SK-N-SH treated with all-trans-retinoic acid at 6 μM for 48 hours (cell line): ENCODE measurements around the gene EPN1.

Source experiments
- ATAC-seq: fragments of 200-7000 bp; cut with Tn5 transposase; 3 replicates; pipeline ENCODE4 v1.9.1; 2020; ENCODE audit warnings: mild to moderate bottlenecking, moderate library complexity
- ARNTL ChIP-seq: fragments of 450-650 bp; formaldehyde crosslinking; IDR thresholded peaks from 2 replicates; pipeline ENCODE4 v1.5.0; 2020; ENCODE audit warnings: low read depth, mild to moderate bottlenecking, moderate library complexity, borderline replicate concordance
- BACH2 ChIP-seq: fragments of 250-450 bp; sonication (Bioruptor Pico); IDR thresholded peaks from 2 replicates; pipeline ENCODE4 v1.9.0; 2021; ENCODE audit warnings: mild to moderate bottlenecking, borderline replicate concordance
- CSDC2 ChIP-seq: fragments of 250-450 bp; sonication (Bioruptor Pico); IDR thresholded peaks from 2 replicates; pipeline ENCODE4 v1.5.0; 2020; ENCODE audit warnings: mild to moderate bottlenecking, moderate library complexity
- ESRRG ChIP-seq: fragments of 250-450 bp; sonication (Bioruptor Pico); IDR thresholded peaks from 2 replicates; pipeline ENCODE4 v1.6.1; 2021; ENCODE audit warnings: mild to moderate bottlenecking
- GLIS3 ChIP-seq: fragments of 250-450 bp; sonication (Bioruptor Pico); IDR thresholded peaks from 2 replicates; pipeline ENCODE4 v1.5.0; 2020; ENCODE audit warnings: mild to moderate bottlenecking, moderate library complexity
- OSR1 ChIP-seq: fragments of 250-450 bp; sonication (Bioruptor Pico); IDR thresholded peaks from 2 replicates; pipeline ENCODE4 v1.8.0; 2022; ENCODE audit warnings: moderate library complexity, mild to moderate bottlenecking, inconsistent platforms
- RARB ChIP-seq: fragments of 250-450 bp; sonication (Bioruptor Pico); IDR thresholded peaks from 2 replicates; pipeline ENCODE4 v1.8.0; 2021; ENCODE audit warnings: mild to moderate bottlenecking, moderate library complexity
- SNAI2 ChIP-seq: fragments of 250-450 bp; sonication (Bioruptor Pico); IDR thresholded peaks from 2 replicates; pipeline ENCODE4 v1.5.0; 2020; ENCODE audit warnings: mild to moderate bottlenecking, moderate library complexity
- TCF4 ChIP-seq: fragments of 250-450 bp; sonication (Bioruptor Pico); IDR thresholded peaks from 2 replicates; pipeline ENCODE4 v1.8.0; 2021; ENCODE audit warnings: mild to moderate bottlenecking, moderate library complexity, borderline replicate concordance
- TOX ChIP-seq: fragments of 250-450 bp; sonication (Bioruptor Pico); IDR thresholded peaks from 2 replicates; pipeline ENCODE4 v1.8.0; 2021; ENCODE audit warnings: mild to moderate bottlenecking, moderate library complexity, borderline replicate concordance
- ZC3H10 ChIP-seq: fragments of 250-450 bp; sonication (Bioruptor Pico); IDR thresholded peaks from 2 replicates; pipeline ENCODE4 v1.5.1; 2021; ENCODE audit warnings: mild to moderate bottlenecking, moderate library complexity
- ZFP3 ChIP-seq: fragments of 250-450 bp; sonication (Bioruptor Pico); IDR thresholded peaks from 2 replicates; pipeline ENCODE4 v1.5.0; 2020; ENCODE audit warnings: mild to moderate bottlenecking, moderate library complexity
- ZFP30 ChIP-seq: fragments of 450-650 bp; formaldehyde crosslinking; IDR thresholded peaks from 2 replicates; pipeline ENCODE4 v1.5.0; 2022; ENCODE audit warnings: mild to moderate bottlenecking, moderate library complexity
- ZNF565 ChIP-seq: fragments of 450-650 bp; formaldehyde crosslinking; conservative IDR thresholded peaks from 2 replicates; pipeline ENCODE4 v1.5.0; 2020; ENCODE audit warnings: low read depth, mild to moderate bottlenecking, moderate library complexity
- ZNF70 ChIP-seq: fragments of 450-650 bp; formaldehyde crosslinking; IDR thresholded peaks from 2 replicates; pipeline ENCODE4 v1.5.0; 2020; ENCODE audit warnings: mild to moderate bottlenecking, moderate library complexity
- TF ChIP-seq, protein P1 (sequence below): fragments of 250-450 bp; sonication (Bioruptor Pico); IDR thresholded peaks from 2 replicates; pipeline ENCODE4 v1.8.0; 2020; ENCODE audit warnings: mild to moderate bottlenecking, moderate library complexity, borderline replicate concordance
- TF ChIP-seq, protein P2 (sequence below): fragments of 250-450 bp; sonication (Bioruptor Pico); IDR thresholded peaks from 2 replicates; pipeline ENCODE4 v1.8.0; 2021; ENCODE audit warnings: low read depth, mild to moderate bottlenecking, moderate library complexity, borderline replicate concordance
- TF ChIP-seq, protein P3 (sequence below): fragments of 250-450 bp; sonication (Bioruptor Pico); IDR thresholded peaks from 2 replicates; pipeline ENCODE4 v1.5.0; 2020; ENCODE audit warnings: mild to moderate bottlenecking, moderate library complexity
- TF ChIP-seq, protein P4 (sequence below): fragments of 250-450 bp; sonication (Bioruptor Pico); IDR thresholded peaks from 2 replicates; pipeline ENCODE4 v1.5.1; 2020; ENCODE audit warnings: low read depth, mild to moderate bottlenecking, moderate library complexity

The EPN1 gene

DNA sequence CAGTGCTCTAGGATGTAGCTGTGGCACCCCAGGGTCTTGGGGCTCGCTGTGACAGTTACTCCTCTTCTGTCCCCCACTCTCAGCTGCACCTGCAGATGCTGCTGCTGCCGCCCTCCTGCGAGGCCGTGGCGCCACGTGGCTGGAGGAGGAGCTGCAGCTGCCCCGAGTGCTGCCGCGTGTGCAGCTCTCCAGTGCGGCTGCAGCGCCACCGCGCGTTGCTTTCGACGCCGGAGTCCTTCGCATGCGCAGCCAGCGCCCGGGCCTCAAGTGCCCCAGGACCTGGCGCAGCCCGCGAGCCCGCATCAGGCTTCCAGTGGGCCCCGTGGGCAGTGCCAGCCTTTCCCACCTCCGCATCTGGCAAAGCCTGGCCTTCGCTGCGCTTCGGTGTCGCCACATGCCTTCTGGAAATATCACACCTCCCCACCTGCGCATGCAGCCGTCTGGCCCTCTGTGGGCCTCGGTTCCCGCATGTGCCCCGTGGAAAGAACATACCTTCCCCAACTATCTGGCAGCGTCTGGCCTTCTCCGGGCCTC is 34.9 kb upstream of the EPN1 start (continued):
- TF ChIP-seq SNAI2 (CRISPR knock-in tag) (no peak), BACH2 (CRISPR knock-in tag) (no peak), TOX (CRISPR knock-in tag) (no peak), ZC3H10 (CRISPR knock-in tag) (no peak), TCF4 (no peak), ESRRG (CRISPR knock-in tag) (no peak), CSDC2 (CRISPR knock-in tag) (peak; percentile 17; the same call in 1 of the 2 replicates), ZNF70 (CRISPR knock-in tag) (no peak), OSR1 (CRISPR knock-in tag) (no peak)
- TF ChIP-seq, protein P1, sequence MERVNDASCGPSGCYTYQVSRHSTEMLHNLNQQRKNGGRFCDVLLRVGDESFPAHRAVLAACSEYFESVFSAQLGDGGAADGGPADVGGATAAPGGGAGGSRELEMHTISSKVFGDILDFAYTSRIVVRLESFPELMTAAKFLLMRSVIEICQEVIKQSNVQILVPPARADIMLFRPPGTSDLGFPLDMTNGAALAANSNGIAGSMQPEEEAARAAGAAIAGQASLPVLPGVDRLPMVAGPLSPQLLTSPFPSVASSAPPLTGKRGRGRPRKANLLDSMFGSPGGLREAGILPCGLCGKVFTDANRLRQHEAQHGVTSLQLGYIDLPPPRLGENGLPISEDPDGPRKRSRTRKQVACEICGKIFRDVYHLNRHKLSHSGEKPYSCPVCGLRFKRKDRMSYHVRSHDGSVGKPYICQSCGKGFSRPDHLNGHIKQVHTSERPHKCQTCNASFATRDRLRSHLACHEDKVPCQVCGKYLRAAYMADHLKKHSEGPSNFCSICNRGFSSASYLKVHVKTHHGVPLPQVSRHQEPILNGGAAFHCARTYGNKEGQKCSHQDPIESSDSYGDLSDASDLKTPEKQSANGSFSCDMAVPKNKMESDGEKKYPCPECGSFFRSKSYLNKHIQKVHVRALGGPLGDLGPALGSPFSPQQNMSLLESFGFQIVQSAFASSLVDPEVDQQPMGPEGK = no peak
- TF ChIP-seq, protein P2, sequence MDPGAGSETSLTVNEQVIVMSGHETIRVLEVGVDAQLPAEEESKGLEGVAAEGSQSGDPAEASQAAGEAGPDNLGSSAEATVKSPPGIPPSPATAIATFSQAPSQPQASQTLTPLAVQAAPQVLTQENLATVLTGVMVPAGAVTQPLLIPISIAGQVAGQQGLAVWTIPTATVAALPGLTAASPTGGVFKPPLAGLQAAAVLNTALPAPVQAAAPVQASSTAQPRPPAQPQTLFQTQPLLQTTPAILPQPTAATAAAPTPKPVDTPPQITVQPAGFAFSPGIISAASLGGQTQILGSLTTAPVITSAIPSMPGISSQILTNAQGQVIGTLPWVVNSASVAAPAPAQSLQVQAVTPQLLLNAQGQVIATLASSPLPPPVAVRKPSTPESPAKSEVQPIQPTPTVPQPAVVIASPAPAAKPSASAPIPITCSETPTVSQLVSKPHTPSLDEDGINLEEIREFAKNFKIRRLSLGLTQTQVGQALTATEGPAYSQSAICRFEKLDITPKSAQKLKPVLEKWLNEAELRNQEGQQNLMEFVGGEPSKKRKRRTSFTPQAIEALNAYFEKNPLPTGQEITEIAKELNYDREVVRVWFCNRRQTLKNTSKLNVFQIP (CRISPR knock-in tag) = no peak

DNA sequence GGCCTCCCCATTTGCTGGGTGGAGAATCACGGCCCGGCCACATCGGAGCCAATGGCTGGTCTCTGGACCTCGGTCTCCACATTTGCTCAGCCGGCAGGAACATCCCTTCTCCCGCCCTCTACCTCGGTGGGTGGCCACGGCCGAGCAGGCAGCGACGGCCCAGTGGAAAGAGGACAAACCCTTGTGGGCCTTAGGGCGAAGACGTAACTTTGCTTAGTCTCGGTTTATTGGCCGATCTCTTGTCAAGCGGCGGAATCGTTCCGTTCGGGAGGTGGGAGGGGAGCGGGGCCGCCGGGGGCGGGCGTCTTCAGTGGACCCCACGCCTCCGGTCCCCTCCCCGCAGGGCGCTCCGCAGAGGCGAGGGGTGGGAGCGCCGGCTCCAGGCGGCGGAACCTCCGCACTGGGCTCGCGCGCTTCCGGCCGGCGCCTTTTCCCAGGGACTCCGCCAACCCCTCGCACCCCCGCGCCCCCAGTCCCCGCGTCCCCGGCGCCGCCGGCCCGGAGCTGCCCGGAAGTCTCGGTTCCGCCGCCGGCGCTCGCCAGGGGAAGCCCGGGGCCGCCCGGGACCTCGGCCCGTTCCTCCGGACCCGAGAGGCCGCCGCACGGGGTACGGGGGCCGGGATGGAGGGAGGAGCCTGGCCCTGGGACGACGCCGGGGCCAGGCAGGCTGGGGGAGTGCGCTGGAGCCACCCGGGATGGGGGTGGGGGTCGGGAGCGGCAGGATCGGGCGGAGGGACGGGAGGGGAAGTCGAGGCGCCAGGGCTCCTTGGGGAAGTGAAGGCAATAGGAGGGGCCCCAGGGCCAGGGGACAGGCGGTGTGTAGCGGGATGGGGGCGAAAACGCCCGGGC is 34.2 kb upstream of the EPN1 start, which contains the start of gene ZNF580:
ZNF580 (plus strand) TSS at position 426 of the 849 bp plus-strand sequence. CDS start 1,507 bp downstream, outside the sequence.
- TF ChIP-seq GLIS3 (CRISPR knock-in tag) = no peak
- no peak for TF ChIP-seq ZNF565
- no peak for TF ChIP-seq ZFP30
- TF ChIP-seq, protein P1 = no peak; the same call in 1 of the 2 replicates
- TF ChIP-seq ZC3H10 (CRISPR knock-in tag) = no peak
- no peak for TF ChIP-seq ZNF70 (CRISPR knock-in tag)
- TF ChIP-seq ESRRG (CRISPR knock-in tag) = no peak
- TF ChIP-seq TOX (CRISPR knock-in tag) = no peak
- TF ChIP-seq, protein P2 (CRISPR knock-in tag) = no peak
- TF ChIP-seq ARNTL = no peak
- TF ChIP-seq BACH2 (CRISPR knock-in tag) = no peak
- TF ChIP-seq ZFP3 (CRISPR knock-in tag) = no peak
- peak; percentile 67 for ATAC-seq

DNA sequence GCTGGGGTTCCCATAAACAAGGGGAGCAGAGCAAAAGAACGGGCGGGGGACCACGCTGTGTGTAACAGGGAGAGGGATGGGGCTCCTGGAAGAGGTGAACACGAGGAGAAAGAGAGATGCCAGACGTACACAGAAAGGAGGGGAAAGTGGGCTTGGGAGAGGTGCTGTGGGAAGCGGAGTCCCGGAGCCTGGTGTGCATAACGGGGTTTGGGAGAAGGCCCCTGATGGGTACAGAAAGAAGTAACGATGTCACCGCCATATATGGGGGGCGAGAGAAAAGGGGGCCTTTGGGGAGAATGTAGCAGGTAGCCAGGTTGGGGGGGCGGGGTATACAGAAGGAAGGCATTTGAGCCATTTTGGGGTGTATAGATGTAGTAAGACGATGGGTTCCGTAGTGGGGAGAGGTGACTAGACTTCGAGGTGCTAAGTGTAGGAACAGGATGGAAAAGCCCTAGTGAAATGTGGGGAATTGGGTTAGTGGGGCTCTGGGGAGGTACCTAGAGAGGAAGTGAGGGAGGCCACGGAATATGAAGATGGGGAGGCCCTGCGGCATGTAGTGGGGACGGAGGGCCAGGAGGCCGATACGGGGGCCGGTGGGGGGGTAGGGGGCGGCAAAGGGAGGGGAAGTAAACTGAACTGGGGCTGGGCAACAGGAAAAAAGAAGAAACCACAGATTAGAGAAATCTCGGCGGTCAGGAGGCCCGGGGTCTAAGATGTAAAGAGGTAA is 33.4 kb upstream of the EPN1 start:
- ATAC-seq = peak; percentile 11
- TF ChIP-seq, protein P1 = no peak
- TF ChIP-seq, protein P2 (CRISPR knock-in tag) = no peak
- no peak for TF ChIP-seq BACH2 (CRISPR knock-in tag)
- TF ChIP-seq, protein P3, sequence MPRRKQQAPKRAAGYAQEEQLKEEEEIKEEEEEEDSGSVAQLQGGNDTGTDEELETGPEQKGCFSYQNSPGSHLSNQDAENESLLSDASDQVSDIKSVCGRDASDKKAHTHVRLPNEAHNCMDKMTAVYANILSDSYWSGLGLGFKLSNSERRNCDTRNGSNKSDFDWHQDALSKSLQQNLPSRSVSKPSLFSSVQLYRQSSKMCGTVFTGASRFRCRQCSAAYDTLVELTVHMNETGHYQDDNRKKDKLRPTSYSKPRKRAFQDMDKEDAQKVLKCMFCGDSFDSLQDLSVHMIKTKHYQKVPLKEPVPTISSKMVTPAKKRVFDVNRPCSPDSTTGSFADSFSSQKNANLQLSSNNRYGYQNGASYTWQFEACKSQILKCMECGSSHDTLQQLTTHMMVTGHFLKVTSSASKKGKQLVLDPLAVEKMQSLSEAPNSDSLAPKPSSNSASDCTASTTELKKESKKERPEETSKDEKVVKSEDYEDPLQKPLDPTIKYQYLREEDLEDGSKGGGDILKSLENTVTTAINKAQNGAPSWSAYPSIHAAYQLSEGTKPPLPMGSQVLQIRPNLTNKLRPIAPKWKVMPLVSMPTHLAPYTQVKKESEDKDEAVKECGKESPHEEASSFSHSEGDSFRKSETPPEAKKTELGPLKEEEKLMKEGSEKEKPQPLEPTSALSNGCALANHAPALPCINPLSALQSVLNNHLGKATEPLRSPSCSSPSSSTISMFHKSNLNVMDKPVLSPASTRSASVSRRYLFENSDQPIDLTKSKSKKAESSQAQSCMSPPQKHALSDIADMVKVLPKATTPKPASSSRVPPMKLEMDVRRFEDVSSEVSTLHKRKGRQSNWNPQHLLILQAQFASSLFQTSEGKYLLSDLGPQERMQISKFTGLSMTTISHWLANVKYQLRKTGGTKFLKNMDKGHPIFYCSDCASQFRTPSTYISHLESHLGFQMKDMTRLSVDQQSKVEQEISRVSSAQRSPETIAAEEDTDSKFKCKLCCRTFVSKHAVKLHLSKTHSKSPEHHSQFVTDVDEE = no peak
- TF ChIP-seq SNAI2 (CRISPR knock-in tag) = no peak
- TF ChIP-seq, protein P4, sequence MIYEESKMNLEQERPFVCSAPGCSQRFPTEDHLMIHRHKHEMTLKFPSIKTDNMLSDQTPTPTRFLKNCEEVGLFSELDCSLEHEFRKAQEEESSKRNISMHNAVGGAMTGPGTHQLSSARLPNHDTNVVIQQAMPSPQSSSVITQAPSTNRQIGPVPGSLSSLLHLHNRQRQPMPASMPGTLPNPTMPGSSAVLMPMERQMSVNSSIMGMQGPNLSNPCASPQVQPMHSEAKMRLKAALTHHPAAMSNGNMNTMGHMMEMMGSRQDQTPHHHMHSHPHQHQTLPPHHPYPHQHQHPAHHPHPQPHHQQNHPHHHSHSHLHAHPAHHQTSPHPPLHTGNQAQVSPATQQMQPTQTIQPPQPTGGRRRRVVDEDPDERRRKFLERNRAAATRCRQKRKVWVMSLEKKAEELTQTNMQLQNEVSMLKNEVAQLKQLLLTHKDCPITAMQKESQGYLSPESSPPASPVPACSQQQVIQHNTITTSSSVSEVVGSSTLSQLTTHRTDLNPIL (CRISPR knock-in tag) = no peak
- no peak for TF ChIP-seq RARB (CRISPR knock-in tag)
- no peak for TF ChIP-seq TCF4
- TF ChIP-seq ZFP30 = no peak
